ENCODE data around the gene CDKAL1.

The CDKAL1 gene

DNA sequence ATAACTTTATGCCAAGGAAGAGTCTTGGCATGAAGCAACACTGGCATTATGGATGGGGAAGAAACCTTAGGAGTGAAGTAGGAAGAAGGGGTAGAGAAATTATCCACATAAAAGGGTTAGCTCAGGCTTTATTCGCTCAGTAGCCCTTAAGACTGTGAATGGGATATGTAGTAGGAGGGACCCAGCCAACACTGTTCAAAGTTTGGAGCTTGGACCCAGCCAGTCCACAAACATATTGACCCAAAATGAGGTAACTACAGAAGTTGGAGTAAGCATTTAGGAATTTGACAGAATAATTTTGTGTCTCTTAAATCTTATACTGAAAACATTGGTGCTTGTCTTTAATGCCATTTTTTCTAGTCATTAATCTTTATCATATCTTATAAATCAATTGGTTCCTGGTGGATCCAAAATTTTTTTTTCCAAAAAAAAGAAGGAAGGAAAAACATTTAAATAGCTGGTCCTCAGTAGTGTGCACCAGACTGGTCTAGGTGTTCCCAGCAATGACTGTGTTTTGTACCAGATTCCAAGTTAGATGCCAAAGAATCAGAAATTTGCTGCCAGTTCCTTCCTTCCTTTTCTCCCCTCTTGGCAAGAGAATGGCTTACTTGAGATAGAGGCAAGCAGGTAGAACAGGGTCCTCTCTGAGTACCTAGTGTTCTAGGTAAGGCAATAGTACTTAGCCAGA lies 607.5 kb downstream of the CDKAL1 start:
- no peak for DNase-seq (ENCODE audit: low spot score)

DNA sequence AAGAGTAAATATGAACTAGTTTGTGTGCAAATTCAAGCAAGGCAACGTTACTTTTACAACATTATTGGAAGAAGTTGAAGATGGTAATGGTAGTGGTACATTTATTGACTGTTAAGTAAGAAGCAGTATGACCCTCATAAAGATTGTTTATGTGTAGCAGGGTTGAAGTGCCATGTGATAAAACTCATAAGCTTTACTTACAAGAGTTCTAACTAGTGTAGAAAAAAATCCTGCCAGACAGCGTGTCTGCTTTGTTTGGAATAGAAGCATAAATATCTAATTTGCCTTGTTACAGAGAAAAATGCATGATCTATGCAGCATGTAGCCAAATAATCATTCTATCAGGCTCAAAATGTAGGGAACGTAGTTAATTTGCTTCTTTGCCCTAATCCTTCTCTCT lies 608.5 kb downstream of the CDKAL1 start:
- no peak for DNase-seq (ENCODE audit: low spot score)

DNA sequence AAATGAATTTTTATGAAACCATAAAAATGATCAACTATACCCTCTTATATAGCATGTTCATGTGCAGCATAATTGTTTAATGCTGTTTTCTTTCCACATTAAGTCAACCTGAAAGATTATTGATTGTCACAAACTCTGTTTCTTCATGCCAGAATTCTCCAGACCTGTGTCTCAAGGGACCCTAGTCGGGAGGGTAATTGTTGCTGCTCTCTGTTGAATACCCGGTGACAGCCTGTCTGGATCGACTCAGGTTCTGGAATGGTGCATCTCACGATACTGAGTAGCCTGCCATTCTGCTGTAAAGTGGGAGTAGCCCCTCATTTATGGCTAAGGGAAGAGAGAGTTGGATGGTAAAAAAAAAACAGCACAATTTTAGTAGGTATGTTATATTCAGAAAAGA lies 609.4 kb downstream of the CDKAL1 start:
- no peak for DNase-seq (ENCODE audit: low spot score)

DNA sequence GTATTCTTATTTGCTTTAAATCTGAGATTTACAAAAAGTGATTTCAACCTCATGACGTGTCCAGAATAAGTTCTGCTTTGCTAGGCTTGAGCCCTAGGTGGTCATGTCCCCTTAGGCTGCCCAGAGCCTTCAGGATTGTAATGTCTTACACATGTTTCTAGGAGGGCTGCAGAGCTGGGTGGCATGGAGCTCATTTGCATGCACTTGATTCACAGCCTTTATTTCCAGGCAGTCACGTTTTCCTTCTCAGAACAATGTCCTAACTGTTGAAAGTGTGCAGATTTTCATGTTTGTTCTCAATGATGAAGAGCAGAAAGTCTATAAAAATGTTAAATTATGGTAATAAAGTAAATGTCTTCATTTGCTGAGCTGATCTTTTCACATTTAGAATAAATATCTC lies 610.7 kb downstream of the CDKAL1 start:
- no peak for DNase-seq (ENCODE audit: low spot score)

DNA sequence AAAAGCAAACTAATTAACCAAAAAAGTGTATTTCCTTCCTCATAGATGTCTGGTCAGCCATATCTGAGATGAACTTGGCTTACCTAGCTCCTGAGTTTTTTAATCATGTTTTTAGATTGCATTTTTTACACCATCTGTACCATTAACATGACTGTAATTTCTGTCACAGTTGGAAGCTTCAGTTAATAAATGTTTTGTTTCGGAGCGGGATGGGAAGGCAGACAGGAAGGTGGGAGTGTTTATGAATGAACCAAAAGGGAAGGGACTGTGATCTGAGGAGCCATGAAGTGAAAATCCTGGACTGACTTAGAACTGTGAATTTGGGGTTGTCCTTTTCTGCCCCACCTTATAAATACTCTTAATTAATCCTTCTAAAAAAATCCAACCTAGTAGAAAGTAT lies 613.7 kb downstream of the CDKAL1 start:
- no peak for DNase-seq (ENCODE audit: low spot score)

DNA sequence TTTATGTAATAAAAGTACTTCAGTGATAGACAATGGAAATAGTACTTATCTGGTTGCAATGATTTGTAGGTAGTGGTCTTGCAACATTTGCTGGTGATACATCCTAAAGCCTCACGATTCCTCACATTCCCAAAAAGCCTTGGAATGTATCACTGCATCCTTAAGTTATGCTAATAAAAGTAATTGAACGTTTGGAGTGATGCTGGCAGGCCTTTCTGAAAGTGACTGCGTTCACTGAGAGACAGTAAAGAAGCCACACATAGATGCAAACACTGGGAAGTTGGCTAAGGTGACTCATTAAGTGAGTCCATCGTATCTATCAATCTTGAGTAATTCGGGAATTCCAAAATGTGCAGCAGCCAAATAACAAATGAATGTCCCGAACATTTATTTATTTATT lies 615.2 kb downstream of the CDKAL1 start:
- DNase-seq (ENCODE audit: low spot score): peak; percentile 47

DNA sequence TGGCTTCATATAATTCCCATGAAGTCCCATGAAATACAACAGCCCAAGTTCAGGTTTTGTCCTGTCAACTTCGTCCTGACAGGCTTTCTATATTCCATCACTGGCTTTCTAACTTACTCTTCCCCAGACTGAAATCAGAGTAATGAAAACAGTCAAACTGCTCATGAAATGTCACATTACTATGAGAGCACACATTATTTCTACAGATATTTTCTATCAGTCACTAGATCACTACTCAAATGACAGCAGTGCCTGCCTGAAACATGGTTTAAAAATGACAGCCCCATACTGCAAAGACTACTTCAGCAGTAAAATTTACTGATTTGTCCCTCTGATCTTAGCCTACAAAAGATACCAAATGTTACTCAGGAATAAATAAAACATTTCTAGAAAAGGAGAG lies 616.4 kb downstream of the CDKAL1 start:
- DNase-seq (ENCODE audit: low spot score): no peak

DNA sequence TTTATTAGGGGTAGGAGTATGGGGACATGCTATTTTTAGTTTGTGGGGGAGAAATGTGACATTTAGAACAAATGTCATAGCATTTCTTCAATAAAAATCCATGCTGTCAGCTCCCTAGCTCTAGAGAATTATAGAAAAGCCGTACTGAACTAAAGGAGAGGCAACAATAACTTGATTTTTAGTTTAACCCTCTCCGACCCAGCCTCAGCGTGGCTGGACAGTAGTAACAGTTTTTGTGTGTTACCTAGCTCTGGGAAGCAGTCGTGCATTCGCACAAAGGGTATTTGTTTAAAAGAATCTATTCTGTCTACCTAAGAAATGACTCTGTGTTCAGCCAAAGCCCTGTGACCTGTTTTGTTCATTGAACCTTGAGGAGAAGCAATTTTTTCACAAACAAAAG lies 616.9 kb downstream of the CDKAL1 start:
- no peak for DNase-seq (ENCODE audit: low spot score)

DNA sequence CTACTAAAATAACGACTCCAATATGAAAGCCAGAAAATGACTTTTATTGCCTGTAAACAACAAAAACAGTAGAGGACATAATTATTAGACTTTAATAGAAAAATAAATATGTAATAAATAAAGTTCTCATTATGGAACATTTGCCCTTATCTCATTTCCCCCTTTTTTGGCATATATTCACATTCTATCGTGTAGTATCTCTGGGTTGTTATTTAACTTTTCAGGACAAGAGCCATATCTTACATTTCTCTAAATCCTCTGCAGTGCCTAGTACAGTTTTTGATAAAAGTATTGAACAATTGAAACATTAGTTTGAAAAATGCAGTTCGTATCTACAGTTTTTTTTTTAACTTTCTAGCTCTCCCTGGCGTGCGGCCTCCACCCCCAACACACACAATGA lies 617.3 kb downstream of the CDKAL1 start:
- no peak for DNase-seq (ENCODE audit: low spot score)

DNA sequence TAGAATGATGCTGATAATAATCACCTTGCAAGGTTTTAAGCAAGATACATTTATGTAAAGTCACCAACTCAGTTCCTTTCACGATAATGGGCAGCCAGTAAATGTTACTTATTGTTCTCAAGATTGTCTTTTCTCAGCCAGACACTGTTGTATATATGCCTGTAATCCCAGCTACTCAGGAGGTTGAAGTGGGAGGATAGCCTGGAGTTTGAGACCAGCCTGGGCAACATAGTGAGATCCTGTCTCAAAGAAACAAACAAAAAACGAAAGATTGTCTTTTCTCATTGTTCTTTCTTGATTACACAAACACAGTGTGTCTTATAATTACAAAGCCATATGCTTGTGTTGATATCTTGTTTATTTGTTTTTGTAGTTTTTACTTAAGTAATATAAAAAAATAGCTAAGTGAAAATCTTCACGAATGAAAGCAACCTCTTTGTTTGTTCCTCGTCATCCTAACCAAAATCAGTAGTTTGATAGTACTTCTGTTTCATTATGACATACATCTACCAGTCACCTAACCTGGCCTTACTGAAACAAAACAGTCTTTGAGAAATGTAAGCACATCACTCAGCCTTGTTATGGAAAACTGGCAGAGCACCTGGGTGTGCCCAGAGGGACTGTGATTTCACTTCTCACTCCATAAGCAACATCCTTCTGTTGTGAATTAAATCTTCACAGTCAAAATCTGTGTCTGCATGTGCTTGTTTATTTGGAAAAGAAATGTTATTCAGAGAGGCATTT lies 623.1 kb downstream of the CDKAL1 start:
- no peak for DNase-seq (ENCODE audit: low spot score)

DNA sequence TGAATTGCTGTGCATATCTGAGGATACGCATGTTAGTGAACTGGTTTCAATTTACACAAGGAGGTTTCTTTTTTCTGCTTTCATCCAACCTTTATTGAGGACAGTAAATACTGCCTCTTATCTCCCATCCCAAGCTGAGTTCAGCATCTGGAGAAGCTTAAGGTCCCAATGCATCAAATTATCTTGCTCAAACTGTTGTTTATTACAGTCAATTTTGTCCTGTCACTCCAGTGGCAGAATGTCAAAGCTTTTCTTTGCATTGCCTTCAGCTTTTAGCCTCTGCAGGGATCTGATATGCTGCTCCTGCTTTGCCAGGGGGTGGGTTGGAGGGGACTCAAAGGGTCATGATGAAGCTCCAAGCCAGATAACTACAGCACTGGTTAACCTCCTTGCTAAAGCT lies 623.9 kb downstream of the CDKAL1 start:
- DNase-seq (ENCODE audit: low spot score): no peak

DNA sequence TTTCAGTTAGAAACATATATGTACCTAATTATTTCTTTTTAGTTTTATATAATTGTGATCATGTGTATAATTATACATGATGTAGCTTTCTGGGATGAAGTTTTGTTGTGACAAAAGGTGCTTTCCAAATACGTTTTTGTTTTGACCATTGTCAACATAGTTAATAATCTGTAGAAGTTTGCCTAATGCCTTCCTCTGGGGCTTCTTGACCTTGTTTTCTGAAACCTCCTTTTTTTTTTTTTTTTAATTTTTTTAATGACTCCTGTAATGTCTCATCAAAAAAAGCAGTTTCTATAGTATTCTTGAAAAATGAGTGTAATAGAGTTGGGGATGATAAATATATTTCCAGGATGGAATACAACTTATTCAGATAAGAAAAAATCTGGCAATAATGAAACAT lies 624.6 kb downstream of the CDKAL1 start:
- DNase-seq (ENCODE audit: low spot score): no peak

DNA sequence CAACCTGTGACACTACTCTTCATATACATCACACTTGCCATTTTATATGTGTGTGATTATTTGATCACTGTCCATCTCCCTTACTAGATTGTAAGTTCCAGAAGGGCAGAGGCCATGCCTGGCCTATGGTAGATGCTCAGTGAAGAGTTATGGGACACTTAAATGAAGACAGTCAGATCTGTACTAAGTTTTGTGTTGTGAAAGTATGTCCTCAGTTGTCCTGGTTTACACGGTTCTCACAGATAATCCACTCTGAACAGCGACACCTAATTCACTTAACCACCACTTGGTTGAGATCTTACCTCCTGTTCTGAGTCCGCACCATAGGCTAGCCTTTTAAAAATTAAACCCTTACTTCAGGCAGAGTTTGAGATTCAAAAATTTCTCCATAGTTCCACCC lies 625.2 kb downstream of the CDKAL1 start:
- no peak for DNase-seq (ENCODE audit: low spot score)

DNA sequence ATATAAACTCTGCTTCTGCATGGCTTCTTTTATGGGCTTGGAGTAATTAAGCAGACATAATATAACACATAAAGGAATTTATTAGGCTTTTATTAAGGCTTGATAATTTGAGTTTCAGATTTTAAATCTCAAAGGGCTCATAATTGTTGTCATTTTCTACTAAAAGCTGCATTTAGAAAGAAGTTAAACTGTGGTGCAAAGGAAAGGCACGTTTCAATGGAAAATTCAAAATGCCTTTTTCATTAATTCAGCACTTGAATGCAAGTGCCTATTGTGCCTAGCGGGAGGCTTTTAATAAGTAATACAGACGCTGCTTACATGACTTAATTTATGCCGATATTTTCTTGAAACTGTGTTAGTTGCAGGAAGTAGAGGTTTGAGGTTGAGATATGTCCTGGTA lies 627.5 kb downstream of the CDKAL1 start:
- DNase-seq (ENCODE audit: low spot score): no peak

DNA sequence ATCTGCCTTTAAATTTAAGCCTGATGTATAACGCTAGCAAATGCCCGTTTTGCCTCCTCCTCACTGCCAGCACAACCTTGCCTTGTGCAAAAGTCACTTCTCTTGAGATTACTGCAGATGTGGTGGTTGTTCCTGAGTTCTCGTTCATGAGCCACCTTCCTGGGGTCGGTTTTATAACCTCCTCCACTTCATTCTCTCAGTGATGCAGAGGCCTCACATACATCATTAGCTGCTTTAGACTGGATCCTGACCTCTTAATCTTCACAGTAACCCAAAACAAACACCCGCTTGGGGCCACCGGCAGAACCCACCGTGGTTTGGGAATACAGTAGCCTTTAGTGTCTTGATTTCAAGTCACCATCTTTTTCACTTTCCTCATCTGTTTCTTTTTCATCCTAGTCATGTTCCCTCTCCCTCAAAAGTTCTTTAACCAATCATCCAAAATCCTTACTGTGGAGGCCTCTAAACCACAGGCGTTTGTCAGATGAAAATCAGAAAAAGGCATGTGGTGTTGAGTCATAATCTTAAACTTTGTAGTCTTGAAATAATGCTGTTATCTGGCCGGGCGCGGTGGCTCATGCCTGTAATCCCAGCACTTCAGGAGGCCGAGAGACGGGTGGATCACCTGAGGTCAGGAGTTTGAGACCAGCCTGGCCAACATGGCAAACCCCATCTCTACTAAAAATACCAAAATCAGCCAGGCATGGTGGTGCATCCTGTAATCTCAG lies 629.0 kb downstream of the CDKAL1 start:
- peak; percentile 22 for DNase-seq (ENCODE audit: low spot score)

DNA sequence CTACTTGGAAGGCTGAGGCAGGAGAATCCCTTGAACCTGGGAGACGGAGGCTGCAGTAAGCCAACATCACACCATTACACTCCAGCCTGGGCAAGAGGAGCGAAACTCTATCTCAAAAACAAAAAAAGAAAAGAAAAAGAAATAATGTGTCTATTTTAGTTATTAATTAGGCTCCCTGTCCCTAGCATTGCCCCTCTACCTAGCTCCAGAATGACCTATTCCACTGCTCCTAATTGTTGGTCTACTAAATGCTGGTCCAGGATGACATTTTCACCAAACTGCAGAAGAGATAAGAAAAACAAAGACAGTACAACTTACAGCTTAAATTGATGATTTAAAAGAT lies 629.6 kb downstream of the CDKAL1 start:
- DNase-seq (ENCODE audit: low spot score): no peak

DNA sequence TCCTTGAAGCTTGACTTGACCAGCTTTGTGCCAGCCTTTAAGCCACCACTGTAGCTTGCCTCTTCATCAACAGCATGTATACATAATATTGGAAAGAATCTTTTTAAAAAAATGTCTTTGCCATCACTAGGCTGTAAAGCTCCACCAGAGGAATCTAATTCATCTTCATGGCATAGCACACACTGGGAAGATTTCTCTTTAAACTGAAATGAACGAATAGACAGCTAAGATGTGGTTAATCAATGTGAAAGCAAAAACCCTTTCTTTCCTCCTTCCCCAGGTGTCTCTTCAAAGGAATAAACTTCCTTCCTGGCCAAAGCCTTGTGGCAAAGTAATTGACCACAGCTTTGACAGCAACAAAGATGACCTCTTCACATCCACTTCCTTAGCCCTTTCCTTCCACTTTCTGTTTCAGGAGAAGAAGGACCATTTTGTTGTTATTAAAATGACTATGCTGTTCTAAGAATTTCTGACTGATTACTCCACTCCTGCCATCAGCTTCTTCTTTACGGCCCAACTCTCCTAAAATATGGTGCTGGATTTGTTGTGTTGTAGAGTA lies 630.6 kb downstream of the CDKAL1 start:
- no peak for DNase-seq (ENCODE audit: low spot score)

DNA sequence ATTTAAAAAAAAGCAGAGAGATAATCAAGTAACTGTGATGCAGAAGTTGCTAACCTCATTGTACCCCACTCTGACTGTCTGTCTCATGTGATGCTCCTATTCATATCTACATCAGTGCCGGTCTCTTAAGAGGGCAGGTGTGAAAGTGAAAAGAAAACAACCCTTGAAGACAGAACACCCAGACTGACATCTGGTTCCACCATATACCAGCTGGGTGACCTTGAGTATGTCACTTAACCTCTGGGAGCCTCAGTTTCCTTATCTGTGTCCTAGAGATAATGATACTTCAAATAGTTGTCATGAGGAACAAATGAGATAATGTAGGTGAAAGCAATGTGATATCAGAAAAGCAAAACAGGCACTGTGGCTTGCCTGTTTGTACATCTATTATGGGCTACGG lies 632.5 kb downstream of the CDKAL1 start:
- DNase-seq (ENCODE audit: low spot score): no peak

DNA sequence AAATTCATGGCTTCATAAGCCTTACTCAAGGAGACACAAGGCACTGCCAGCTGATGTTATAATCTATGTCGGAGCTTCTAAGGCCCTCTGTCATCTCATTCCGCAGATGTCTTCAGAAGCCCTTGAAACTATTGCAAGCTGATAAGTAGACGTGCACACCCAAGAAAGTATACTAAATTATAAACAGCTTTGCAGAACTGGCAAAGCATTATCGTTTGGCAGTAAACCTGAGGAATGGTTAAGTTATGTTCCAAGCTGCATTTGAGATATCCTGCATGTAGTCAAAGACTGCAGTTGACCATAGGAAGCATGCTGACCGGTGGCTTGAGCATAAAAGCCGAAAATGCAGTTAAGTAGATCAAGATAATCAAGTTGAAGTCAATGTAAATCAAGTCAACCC lies 633.5 kb downstream of the CDKAL1 start:
- no peak for DNase-seq (ENCODE audit: low spot score)

DNA sequence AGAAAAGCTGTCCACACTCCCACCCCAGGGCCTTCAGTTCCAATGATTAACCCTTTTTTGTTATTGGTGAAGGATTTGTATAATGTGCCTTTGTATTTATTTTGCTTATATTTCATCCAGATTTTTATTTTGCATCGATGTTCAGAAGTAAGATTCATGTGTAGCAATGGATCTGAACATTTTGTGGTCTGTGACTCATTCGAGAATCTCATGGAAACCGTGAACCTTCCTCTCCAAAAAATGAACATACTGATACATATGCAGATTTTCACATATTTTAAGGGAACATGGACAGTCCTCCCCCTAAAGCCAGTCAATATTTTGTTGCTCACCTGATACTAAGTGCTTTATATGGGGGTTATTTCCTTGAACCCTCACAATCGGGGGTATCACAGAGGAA lies 637.5 kb downstream of the CDKAL1 start:
- DNase-seq (ENCODE audit: low spot score): no peak

DNA sequence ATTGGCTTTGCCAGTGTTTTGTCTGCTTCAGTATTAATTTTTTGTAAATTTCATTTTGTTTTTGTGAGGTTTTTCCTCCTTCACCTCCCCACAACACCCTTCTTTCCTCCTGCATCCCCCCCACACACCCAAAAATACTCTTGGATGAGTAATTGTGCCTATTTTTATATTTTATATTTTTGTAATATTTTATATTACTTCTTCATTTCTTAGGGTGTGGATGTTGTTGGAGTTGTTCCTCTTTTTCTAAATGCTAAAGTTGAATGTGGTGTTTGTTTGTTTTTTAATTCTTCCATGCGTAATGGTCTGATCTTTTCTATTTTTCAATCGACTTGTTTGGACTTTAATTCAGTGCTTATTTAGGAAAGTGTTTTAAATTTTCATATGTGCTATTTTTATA lies 638.8 kb downstream of the CDKAL1 start:
- DNase-seq (ENCODE audit: low spot score): no peak

DNA sequence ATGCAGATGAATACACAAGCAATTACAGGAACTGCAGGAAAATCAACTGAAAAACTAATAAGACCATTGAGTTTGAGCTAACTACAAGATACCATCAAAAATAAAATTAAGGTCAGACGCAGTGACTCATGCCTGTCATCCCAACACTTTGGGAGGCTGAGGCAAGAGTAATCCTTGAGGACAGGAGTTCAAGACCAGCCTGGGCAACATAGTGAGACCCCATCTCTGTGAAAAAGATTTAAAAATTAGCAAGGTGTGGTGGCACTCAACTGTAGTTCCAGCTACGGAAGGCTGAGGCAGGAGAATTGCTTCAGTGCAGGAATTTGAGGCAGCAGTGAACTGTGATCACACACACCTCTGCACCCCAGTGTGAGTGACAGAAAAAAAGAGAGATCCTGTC lies 639.4 kb downstream of the CDKAL1 start:
- no peak for DNase-seq (ENCODE audit: low spot score)

DNA sequence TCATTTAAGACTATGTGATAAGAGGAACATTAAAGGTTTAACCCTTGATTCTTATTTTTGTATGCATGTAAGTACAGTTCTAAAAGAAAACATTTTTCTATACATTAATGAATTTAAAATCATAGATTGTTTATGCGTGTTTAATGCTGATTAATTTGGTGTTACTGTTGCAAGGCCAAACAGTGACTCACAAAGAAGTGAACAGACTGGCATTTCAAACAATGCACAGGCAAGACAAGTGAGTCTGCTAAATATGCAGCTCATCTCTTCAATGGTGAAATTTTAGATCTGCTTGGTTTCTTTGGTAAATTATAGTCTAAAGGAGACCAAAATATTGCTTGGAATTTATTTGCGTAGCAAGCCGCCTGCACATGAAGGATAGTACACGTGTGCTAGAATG lies 641.9 kb downstream of the CDKAL1 start:
- DNase-seq (ENCODE audit: low spot score): no peak

All from AG20443 (cell line).